CD4-positive, alpha-beta T cell treated with Interleukin-4 for 1 hour (primary cell): Measurements from ENCODE around the gene MTFR2.
"Not testable (repeated sequence)": the region's sequence is repeated elsewhere in the genome, so short reads cannot be mapped to it uniquely, and the experiment has no call there.

ENCODE experiments used
- DNase-seq, 2 donors: peaks; one replicate each; pipeline ENCODE4 v3.0.0-alpha.2; 2020 to 2022

The MTFR2 gene

GRCh38 chr6:136232701-136233100 lies 17.4 kb downstream of the MTFR2 start:
- DNase-seq = no peak

DNA sequence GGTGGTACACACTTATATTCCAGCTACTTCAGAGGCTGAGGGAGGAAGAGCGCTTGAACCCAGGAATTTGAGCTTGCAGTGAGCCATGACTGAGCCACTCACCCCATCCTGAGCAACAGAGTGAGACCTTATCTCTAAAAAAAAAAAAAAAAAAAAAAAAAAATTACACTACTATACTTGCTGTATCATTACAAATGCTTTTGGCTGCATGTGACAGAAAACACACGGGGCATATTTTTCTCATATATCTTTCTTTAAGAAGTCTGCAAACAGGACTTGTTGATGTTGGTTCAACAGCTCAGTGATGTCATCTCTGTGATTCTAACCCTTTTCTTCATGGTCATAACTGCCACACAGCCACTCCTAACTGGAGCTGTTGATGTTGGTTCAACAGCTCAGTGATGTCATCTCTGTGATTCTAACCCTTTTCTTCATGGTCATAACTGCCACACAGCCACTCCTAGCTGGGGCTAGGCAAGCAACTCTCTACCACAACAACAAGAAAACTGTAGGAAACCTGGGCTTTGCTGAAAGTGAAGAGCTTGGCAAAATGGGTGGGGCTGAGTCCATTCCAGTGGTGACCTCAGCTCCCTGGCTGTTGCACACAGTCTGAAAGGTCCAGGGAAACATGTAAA lies 19.8 kb downstream of the MTFR2 start:
- DNase-seq = no peak

DNA sequence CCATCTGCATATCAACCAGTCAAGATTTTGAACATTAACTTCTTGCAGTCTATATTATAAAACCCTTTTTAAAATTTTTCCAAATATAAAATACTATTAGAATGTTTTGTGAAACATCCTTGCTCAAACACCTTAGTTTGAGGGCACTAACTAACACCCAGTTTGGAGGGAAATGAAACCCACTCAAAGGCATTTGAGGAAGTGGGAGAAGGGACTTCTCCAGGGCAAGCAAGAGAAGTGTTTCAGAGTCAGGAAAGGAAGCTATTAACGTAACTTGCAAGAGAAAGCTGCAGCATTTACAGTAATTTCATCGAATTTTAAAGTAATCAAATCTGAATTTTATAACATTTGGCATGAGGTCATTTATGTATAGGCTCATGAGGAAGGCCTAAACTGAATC lies 21.3 kb downstream of the MTFR2 start:
- DNase-seq = no peak

GRCh38 chr6:136226674-136227377 lies 23.3 kb downstream of the MTFR2 start:
- DNase-seq = no peak

GRCh38 chr6:136226027-136226673 lies 24.0 kb downstream of the MTFR2 start:
- peak; percentile 54 to 63 for DNase-seq

- DNase-seq = no peak
Measured at GRCh38 chr6:136225496-136225895, 24.6 kb downstream of the MTFR2 start.

DNA sequence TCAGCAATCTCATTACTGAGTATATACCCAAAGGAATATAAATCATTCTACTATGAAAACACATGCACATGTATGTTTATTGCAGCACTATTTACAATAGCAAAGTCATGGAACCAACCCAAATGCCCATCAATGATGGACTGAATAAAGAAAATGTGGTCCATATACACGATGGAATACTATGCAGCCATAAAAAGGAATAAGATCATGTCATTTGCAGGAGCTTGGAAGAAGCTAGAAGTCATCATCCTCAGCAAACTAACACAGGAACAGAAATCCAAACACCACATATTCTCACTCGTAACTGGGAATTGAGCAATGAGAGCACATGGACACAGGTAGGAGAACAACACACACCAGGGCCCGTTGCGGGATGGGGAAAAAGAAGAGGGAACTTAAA lies 25.1 kb downstream of the MTFR2 start:
- DNase-seq = not testable (repeated sequence)

DNA sequence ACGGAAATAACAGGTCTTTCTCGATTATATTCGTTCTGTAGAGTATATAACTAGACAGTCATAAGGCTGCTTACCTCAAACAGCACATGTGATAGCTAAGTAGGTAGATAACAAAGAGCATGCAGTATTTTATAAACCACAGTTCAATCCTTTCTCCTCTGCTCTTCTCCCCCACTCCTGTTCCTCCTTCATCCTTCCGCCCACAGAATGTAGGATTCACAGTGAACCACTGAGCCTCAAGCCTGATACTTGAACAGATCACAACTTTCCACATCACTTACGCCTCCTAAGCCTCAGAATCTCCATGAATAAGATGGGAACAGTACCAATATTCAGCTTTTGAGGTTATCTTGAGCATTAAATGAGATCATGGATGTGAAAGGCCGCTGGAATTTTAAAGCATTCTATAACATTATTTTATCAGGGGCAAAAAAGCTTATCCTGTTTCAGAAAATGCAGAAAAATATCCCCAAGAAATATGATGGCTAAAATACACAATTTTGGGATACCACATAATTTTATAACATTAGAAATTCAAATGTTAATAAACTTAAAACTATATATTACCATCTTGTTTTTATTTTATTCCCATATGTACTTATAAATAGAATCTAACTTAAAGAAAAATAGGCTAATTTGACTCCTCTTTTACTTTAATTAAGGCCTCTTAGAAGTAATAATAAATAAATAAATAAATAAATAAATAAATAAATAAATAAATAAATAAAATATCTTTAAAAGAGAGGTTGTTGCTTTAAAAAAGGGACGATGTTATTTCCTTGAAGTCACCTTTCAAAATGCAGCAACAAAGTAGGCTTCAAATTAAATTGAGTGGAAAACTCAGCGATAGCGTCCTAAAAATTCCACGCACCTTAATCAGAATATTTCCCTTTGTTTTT lies 33.4 kb downstream of the MTFR2 start:
- no peak for DNase-seq

- DNase-seq = no peak
Measured at GRCh38 chr6:136213853-136214252, 36.3 kb downstream of the MTFR2 start.

DNA sequence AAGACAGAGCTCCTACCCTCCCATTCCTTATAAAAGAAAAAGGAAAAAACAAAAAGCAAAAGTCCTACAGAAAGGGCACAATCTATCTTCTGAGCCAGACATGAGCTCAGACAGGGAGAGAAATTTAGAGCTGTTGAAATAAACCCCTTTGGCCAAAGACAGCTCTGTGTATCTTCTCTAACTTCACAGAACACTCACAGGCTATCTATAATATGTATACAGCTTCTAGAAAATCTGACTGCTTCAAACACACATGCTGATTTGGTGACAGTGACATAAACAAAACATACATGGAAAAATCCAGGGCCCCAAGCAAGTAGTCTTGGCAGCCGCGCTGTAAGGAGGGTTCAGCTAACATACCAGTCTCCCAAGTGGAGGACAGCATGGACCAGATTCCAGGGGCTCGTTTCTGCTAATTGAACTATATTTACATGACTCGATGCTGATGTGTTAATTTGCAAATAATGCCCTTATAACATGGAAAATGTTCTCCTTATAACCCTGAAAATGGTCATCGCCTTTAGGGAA lies 37.0 kb downstream of the MTFR2 start:
- no peak for DNase-seq

DNA sequence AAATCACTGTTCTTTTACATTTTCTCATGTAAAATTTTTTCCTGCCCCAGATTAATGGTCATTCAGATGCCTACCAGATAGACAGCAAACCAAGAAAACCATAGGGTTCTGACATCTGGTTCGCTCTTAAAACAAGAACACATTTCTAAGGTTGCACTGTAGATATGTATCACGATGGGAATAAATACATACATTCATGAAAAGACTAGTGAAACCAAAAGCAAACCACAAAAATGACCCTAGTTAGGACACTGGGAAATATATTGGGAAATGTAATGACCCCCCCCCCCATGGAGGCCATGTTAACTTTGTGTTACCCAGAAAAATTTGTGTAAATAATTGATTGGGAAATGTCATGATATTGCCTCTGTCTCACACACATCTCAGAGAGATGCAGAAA lies 37.5 kb downstream of the MTFR2 start:
- DNase-seq = no peak

DNA sequence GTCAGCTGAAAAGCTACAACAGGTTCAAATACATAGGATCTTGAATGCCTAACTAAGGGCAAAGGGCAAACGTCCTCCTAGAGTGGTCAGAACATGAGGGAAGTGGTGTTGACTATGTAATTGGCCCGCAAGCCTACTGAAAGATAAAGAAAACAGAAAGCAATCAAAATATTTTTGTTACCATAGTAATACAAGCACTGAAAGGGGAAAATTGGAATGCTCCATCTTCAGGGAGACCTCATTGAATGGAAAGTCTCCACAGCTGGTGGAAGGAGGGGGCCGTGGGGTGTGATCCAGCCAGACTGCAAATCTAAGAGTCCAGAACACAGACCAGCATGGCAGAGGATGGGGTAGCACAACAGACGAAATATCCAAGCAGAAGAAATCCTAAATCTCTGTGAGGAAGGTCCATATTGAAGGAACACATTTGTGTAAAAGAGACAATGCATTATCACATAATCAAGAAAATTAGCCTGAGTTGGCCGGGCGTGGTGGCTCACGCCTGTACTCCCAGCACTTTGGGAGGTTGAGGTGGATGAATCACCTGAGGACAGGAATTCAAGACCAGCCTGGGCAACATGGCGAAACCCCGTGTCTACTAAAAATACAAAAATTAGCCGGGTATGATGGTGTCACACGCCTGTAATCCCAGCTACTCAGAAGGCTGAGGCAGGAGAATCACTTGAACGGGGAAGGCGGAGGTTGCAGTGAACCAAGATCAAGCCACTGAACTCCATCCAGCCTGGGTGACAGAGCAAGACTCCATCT lies 39.5 kb downstream of the MTFR2 start:
- no peak for DNase-seq

DNA sequence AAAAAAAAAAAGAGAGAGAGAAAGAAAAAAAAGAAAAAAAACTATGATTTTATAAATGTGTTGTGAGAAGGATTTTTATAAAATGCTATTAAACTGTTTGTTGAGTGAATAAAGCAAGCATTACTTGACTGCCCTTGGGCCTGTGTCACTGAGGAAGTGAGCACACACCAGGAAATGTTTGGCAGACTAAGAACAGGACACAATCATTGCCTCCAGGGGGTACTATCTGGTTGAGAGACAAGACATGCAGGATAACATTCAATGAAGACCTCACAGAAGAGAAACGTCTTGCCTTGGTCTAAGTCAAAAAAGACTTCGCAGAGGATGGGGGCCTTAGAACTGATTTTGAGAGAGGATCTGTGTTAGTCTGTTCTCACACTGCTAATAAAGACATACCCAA lies 40.6 kb downstream of the MTFR2 start:
- DNase-seq = no peak

DNA sequence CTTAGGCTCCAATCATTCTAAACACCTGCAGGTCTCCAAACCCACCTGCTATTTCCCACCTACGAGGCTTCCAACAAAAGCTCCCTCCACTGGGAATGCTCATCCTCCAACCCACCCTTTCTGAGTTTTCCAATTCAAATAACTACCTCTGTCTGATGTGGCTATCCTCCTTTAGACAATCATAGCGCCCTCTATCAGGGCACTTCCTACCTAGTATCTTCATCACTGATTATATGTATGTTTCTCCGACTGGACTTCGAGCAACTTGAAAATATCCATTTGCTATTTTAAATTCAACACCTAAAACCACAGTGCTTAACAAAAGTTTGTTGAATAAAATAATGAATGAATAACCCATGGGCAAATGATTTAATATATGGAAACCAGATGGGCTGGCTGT lies 41.3 kb downstream of the MTFR2 start:
- no peak for DNase-seq

GRCh38 chr6:136201732-136202131 lies 48.4 kb downstream of the MTFR2 start:
- no peak for DNase-seq

- DNase-seq = no peak
Measured at GRCh38 chr6:136192902-136193301, 57.2 kb downstream of the MTFR2 start.

- no peak for DNase-seq
Measured at GRCh38 chr6:136191606-136192312, 58.4 kb downstream of the MTFR2 start.

GRCh38 chr6:136189104-136189503 lies 61.0 kb downstream of the MTFR2 start:
- no peak for DNase-seq

GRCh38 chr6:136188486-136188885 lies 61.6 kb downstream of the MTFR2 start:
- no peak for DNase-seq

DNA sequence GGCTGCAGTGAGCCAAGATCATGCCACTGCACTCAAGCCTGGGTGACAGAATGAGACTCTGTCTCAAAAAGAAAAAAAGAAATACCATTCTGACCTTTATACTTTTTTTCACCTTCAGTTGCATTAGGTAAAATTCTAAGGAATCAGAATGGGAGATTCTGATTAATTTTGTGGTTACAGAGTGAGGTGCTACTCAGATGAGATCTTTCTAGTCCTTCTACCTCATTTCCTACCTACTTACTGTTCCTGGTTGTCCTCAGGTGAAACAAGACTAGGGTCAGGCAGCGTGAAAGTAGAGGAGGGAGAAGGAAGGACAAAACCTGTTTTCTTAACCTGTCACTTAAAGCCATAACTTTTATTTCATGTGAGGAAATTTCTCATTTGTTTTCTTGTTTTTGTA lies 63.7 kb downstream of the MTFR2 start:
- no peak for DNase-seq

- no peak for DNase-seq
Measured at GRCh38 chr6:136184738-136185137, 65.4 kb downstream of the MTFR2 start.

- no peak for DNase-seq
Measured at GRCh38 chr6:136181861-136182260, 68.2 kb downstream of the MTFR2 start.
